ENCODE results near the gene BTRC. TPM values are rescaled to one million over a fixed set of nuclear protein-coding genes. Genes with fewer than 3 reads are reported as not detected.

The BTRC gene
- total RNA-seq, 2 experiments from 2014 or later, result 13.5 to 15.2 TPM

- Mint-ChIP-seq H3K27me3 (peaks cover 53% of the 10 kb centered on the region), H3K27ac (no peak overlapping the region), H3K4me1 (peaks cover 4% of the 10 kb centered on the region), H3K4me3 (no peak overlapping the region), H3K9me3 (no peaks in the 10 kb centered on the region), H3K36me3 (no peaks in the 10 kb centered on the region)
- POLR2A ChIA-PET, result no interaction called here
- no peak for DNase-seq
- ATAC-seq (ENCODE audit: low read depth), result no peak
Measured at GRCh38 chr10:101564490-101564991, 210.6 kb downstream of the BTRC start.

- POLR2A ChIA-PET, result no interaction called here
- Mint-ChIP-seq H3K36me3 (no peaks in the 10 kb centered on the region), H3K27me3 (peaks cover 57% of the 10 kb centered on the region), H3K9me3 (no peaks in the 10 kb centered on the region), H3K4me1 (peaks cover 6% of the 10 kb centered on the region), H3K4me3 (no peak overlapping the region), H3K27ac (no peak overlapping the region)
- ATAC-seq (ENCODE audit: low read depth) (no peak), DNase-seq (no peak)
Measured at GRCh38 chr10:101565370-101565900, 211.5 kb downstream of the BTRC start.

- H3K9me3 Mint-ChIP-seq, result no peaks in the 10 kb centered on the region
- peaks cover 9% of the 10 kb centered on the region for H3K4me1 Mint-ChIP-seq
- H3K36me3 Mint-ChIP-seq, result no peaks in the 10 kb centered on the region
- no peak overlapping the region for H3K27ac Mint-ChIP-seq
- peaks cover 57% of the 10 kb centered on the region for H3K27me3 Mint-ChIP-seq
- POLR2A ChIA-PET, result no interaction called here
- DNase-seq (no peak), ATAC-seq (ENCODE audit: low read depth) (no peak)
- no peak overlapping the region for H3K4me3 Mint-ChIP-seq
Measured at GRCh38 chr10:101565936-101566332, 212.0 kb downstream of the BTRC start.

GRCh38 chr10:101566333-101567164 lies 212.6 kb downstream of the BTRC start:
- ATAC-seq (ENCODE audit: low read depth), result no peak
- no peak for DNase-seq
- Mint-ChIP-seq H3K4me1 (peaks cover 10% of the 10 kb centered on the region), H3K27me3 (peaks cover 57% of the 10 kb centered on the region), H3K27ac (no peak overlapping the region), H3K36me3 (no peaks in the 10 kb centered on the region), H3K4me3 (no peak overlapping the region), H3K9me3 (no peaks in the 10 kb centered on the region)
- POLR2A ChIA-PET, result no interaction called here

- Mint-ChIP-seq H3K9me3 (no peaks in the 10 kb centered on the region), H3K4me1 (peaks cover 10% of the 10 kb centered on the region), H3K36me3 (no peaks in the 10 kb centered on the region), H3K4me3 (no peak overlapping the region), H3K27ac (no peak overlapping the region), H3K27me3 (peaks cover 57% of the 10 kb centered on the region)
- no peak for DNase-seq
- POLR2A ChIA-PET, result no interaction called here
- no peak for ATAC-seq (ENCODE audit: low read depth)
Measured at GRCh38 chr10:101567165-101568006, 213.4 kb downstream of the BTRC start.

GRCh38 chr10:101568054-101568745 lies 214.2 kb downstream of the BTRC start:
- H3K4me3 Mint-ChIP-seq, result peak overlapping the region; percentile 6

GRCh38 chr10:101569323-101569621 lies 215.3 kb downstream of the BTRC start:
- Mint-ChIP-seq H3K9me3 (no peaks in the 10 kb centered on the region), H3K4me3 (peak overlapping the region; percentile 78), H3K27ac (no peak overlapping the region), H3K36me3 (no peaks in the 10 kb centered on the region), H3K4me1 (peaks cover 10% of the 10 kb centered on the region), H3K27me3 (peaks cover 51% of the 10 kb centered on the region)
- DNase-seq, result no peak
- POLR2A ChIA-PET, result interaction anchor here (1.4 kb wide), 1 partner anchor 10 kb away, joined by 4 read pairs; no protein-coding TSS in a partner anchor
- ATAC-seq (ENCODE audit: low read depth), result no peak

More at GRCh38 chr10:101568054-101568745, 214.2 kb downstream of the BTRC start:
- DNase-seq (no peak), ATAC-seq (ENCODE audit: low read depth) (no peak)
- Mint-ChIP-seq H3K36me3 (no peaks in the 10 kb centered on the region), H3K27me3 (peaks cover 57% of the 10 kb centered on the region), H3K27ac (no peak overlapping the region), H3K4me1 (peaks cover 10% of the 10 kb centered on the region), H3K9me3 (no peaks in the 10 kb centered on the region)
- POLR2A ChIA-PET, result no interaction called here

- Mint-ChIP-seq H3K36me3 (no peaks in the 10 kb centered on the region), H3K9me3 (no peaks in the 10 kb centered on the region), H3K4me1 (peaks cover 10% of the 10 kb centered on the region), H3K27me3 (peaks cover 47% of the 10 kb centered on the region), H3K4me3 (peak overlapping the region; percentile 78), H3K27ac (no peak overlapping the region)
- DNase-seq (peak; percentile 92), ATAC-seq (ENCODE audit: low read depth) (peak; percentile 74)
- POLR2A ChIA-PET, result interaction anchor here (1.4 kb wide), 1 partner anchor 11 kb away, joined by 4 read pairs; no protein-coding TSS in a partner anchor
Measured at GRCh38 chr10:101569622-101570427, 215.9 kb downstream of the BTRC start.

- POLR2A ChIA-PET, result interaction anchor here (0.5 to 1.5 kb wide), 3 partner anchors 12 to 284 kb away, joined by 3 to 4 read pairs (median 3); no protein-coding TSS in a partner anchor
- peaks cover 10% of the 10 kb centered on the region for H3K4me1 Mint-ChIP-seq
- H3K36me3 Mint-ChIP-seq, result no peaks in the 10 kb centered on the region
- DNase-seq, result peak; percentile 40
- peak overlapping the region; percentile 78 for H3K4me3 Mint-ChIP-seq
- H3K9me3 Mint-ChIP-seq, result no peaks in the 10 kb centered on the region
- peaks cover 39% of the 10 kb centered on the region for H3K27me3 Mint-ChIP-seq
- no peak overlapping the region for H3K27ac Mint-ChIP-seq
- peak; percentile 34 for ATAC-seq (ENCODE audit: low read depth)
Measured at GRCh38 chr10:101570428-101571270, 216.7 kb downstream of the BTRC start.

GRCh38 chr10:101571271-101571925 lies 217.4 kb downstream of the BTRC start:
- Mint-ChIP-seq H3K4me3 (no peak overlapping the region), H3K4me1 (peaks cover 8% of the 10 kb centered on the region), H3K27me3 (peaks cover 32% of the 10 kb centered on the region), H3K9me3 (no peaks in the 10 kb centered on the region), H3K36me3 (no peaks in the 10 kb centered on the region), H3K27ac (no peak overlapping the region)
- DNase-seq, result no peak
- ATAC-seq (ENCODE audit: low read depth), result no peak
- POLR2A ChIA-PET, result interaction anchor here (0.5 to 1.5 kb wide), 2 partner anchors 214 to 284 kb away, joined by 3 read pairs; no protein-coding TSS in a partner anchor

- no peak overlapping the region for H3K27ac Mint-ChIP-seq
- POLR2A ChIA-PET, result interaction anchor here (1.6 kb wide), 1 partner anchor 16 kb away, joined by 4 read pairs; the partner anchor contains the start of genes DPCD and POLL
Measured at GRCh38 chr10:101572126-101572525, 218.2 kb downstream of the BTRC start.

More at GRCh38 chr10:101572126-101572525, 218.2 kb downstream of the BTRC start:
- DNase-seq (no peak), ATAC-seq (ENCODE audit: low read depth) (no peak)
- Mint-ChIP-seq H3K27me3 (peaks cover 27% of the 10 kb centered on the region), H3K9me3 (no peaks in the 10 kb centered on the region), H3K4me3 (no peak overlapping the region), H3K36me3 (no peaks in the 10 kb centered on the region), H3K4me1 (peaks cover 7% of the 10 kb centered on the region)
